OCI-M1 (cell line): ENCODE measurements around the gene TBC1D14.

Experiments used
- DNase-seq: peaks from one replicate; lab custom pipeline; 2025; lab: John Stamatoyannopoulos, UW

Gene TBC1D14

GRCh38 chr4:6953751-6954380 is 44.2 kb downstream of the TBC1D14 start:
- no peak for DNase-seq

DNA sequence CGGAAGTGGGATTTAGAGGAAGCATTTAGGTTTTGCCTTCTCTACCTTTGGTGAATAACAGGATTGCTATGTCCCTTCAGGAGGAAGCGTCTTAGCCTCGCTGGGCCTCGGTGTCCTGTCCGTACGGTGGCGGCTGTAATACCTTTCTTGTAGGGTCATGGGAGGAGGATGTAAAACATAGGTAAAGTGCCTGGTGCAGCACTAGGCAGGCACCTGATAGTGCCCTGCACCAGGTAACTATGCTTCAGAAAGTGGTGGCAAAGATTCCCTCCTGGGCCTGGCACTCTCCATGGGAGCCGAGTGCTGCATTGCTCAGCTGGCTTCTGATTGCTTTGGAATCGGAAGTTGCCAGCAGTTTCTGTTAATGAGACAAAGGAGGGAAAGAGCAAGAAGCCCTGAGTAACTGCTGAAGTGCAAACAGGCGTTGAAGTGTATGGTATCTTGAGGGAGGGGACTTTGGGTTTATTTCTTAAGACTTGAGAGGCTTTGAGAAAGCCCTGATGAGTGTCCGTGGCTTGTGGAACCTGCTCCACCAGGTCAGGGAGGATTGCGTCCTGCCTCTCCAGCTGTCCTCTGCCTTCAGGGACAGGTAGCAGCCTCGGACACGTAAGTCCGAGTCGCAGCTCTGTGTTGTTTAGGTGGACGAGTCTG is 45.8 kb downstream of the TBC1D14 start:
- no peak for DNase-seq

GRCh38 chr4:6956087-6956433 is 46.4 kb downstream of the TBC1D14 start:
- DNase-seq, result no peak

GRCh38 chr4:6956434-6957147 is 47.0 kb downstream of the TBC1D14 start:
- no peak for DNase-seq

GRCh38 chr4:6957148-6957520 is 47.5 kb downstream of the TBC1D14 start:
- no peak for DNase-seq

GRCh38 chr4:6957994-6958393 is 48.4 kb downstream of the TBC1D14 start:
- DNase-seq, result no peak

- no peak for DNase-seq
Observed at GRCh38 chr4:6959261-6959660, 49.6 kb downstream of the TBC1D14 start.

- no peak for DNase-seq
Observed at GRCh38 chr4:6960154-6960553, 50.5 kb downstream of the TBC1D14 start.

DNA sequence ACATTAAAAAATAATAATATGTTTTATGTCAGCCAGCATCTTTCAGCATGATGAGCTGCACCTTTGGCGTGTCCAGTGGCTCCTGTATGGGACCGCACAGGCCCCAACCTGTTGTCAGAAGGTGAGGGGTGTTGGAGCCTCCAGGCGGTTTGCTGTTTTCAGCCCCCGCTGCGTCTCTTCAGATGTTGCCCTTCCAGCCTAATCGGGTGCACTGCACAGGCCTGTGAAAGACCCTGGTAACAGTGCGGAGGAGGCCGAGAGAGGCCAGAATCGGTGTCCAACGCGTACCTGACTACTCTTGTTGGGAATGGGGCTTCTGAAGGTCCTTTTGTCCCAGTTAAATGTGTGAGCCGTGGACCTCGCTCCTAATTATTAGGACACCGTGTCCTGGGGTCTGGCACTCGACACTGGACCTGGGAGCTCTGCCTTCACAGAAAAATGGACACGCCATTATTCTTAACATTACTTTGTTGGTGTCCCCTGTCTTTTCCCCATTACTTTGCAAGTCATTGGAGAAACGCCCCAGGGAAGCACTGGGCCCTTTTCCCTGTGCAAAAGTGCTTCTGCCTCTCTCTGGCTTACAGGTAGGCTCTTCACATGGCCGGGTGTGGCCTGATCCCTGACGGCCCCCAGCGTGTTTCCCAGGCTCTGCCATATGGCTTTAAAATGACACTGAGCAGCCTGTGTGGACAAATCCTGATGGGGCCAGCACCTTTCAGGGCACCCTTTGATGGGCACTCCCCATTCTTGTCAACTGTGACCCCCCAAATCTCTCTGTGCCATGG is 51.2 kb downstream of the TBC1D14 start:
- DNase-seq, result no peak

DNA sequence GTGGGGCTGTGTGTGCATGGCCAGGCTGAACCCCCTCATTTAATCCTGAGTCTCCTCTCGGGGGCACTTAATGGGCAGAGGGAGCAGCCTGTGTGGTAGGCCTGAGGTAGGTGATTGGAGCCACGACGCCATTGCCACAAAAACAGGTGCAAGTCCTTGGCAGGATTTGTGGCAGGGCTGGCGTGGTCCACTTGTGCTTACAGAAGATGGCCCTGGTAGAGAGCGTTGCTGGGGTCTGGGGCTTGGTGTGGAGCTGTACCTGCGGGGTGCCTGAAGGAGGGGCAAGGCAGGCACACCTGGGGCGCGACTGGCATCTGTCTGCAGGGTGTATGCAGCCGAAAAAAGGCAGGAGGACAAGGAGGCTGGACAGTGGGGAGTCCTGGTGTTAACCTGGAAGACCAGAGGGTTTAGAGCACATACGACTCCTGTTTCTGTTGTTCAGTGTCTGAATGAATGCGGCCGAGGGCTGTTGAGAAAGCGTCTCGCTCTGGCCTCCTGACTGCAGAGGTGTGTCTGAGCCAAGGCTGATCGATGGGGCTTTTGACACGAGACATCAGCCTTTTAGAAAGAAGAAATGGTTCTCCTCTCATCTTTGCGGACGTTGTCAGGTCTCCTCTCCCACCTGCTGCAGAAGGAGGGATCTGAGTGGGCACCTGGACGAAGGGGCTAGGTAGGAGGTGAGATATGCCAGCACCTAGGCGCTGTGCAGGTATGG is 52.0 kb downstream of the TBC1D14 start:
- DNase-seq, result no peak

GRCh38 chr4:6962211-6963041 is 52.8 kb downstream of the TBC1D14 start:
- DNase-seq, result no peak

- no peak for DNase-seq
Observed at GRCh38 chr4:6963139-6963611, 53.5 kb downstream of the TBC1D14 start.

DNA sequence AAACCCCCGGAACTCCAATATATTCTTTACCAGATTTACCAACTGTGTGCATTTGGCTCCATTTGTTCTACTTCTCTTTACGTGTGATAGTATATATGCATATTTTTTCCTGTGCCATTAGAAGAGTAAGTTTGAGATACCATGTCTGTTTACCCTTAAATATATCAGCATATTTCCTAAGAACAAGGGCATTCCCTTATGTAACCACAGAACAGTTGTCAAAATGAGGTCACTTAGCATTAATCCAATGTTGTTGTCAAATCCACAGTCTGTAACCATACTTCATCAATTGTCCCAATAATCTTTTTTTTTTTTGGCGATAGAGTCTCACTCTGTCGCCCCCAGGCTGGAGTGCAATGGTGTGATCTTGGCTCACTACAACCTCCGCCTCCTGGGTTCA is 55.2 kb downstream of the TBC1D14 start:
- DNase-seq, result no peak

DNA sequence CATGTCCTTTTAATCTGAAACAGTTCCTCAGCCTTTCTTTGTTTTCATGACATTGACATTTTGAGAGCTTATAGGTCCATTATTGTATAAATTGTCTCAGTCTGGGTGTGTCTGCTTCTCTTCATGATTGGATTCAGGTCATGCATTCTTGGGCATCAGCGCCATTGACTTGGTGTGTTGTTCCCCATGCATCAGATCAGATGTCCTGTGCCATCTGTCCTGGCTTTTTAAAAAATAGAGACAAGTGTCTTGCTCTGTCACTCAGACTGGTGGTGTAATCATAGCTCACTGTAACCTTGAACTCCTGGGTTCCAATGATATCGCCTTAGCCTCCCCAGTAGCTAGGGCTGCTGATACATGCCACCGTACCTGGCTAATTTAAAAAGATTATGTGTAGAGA is 55.7 kb downstream of the TBC1D14 start:
- DNase-seq, result no peak

- DNase-seq, result no peak
Observed at GRCh38 chr4:6967846-6968340, 58.3 kb downstream of the TBC1D14 start.

GRCh38 chr4:6968496-6968895 is 58.9 kb downstream of the TBC1D14 start:
- no peak for DNase-seq

DNA sequence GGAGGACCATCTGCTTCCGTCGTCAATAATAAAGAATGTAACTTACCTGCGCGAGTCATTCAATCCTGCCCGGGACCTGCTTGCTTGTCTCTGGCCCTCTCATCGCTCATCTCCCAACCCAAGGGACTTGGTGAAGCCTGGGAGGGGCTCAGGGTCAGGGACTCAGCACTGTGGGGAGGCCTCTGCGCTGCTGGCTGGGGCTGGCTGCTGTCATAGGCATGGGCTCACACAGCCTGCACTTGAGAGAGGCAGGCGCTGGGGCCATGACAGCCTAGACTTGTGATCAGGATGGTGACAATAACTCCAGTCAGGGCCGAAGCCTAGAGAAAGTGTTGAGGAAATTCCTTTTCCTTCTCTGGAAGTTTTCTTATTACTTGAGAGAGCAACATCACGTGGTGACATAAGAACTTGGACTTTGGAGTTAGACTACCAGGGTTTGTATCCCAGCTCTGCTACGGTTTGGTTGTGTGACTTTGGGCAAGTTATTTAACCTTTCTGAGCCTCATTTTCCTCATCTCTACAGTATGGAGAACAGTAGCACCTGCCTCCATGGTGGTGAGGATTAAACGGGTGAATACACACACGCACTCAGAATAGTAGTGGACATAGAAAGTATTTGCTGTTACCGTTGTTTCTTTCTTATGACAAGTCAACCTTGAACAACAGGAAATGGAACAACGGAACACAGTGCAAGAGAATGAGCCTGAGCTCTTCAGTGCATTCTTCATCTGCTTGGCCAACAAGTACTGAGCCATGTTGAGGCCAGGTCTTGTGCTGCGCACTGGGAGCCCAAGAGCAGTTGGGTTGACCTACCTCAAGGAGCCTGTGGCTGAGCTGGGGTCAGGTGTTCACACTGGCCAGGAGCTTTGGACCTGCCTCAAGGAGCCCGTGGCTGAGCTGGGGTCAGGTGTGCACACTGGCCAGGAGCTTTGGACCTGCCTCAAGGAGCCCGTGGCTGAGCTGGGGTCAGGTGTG is 60.5 kb downstream of the TBC1D14 start:
- no peak for DNase-seq

DNA sequence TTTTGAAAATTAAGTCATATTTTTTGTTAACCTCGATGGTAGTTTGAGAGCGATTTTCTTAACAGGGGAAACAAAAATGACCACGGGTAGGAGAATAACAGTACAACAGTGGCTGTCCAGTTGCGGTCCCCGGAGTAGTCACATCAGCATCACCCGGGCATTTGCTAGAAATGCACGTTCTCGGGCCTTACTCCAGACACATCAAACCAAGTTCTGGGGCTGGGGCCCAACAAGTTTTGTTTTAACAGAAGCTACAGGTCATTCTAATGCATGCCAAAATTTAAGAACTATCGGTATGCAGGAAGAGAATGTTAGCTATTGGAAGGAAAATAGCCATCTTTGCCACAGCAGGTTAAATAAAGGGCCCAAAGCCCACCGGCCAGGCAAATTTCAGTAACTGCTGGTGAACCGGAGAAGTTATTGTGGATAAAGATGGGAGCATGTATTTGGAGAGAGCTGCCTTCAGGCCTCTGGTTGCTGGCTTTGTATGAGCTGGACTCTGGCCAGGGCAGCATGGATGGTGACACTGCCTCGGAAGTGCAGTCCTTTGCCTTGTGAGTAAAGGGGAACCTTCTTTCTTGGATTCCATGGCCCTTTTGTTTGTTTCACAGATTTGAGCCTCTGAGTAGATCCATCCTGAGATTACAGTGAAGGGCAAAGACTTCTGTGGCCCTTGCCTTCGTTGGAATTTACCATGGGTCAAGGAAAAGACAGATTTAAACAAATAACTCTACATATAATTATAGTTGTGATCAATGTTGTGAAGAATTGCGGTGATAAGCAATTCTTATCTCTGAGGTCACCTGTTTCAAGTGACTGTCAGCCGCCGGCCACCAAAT is 62.1 kb downstream of the TBC1D14 start:
- DNase-seq, result no peak

DNA sequence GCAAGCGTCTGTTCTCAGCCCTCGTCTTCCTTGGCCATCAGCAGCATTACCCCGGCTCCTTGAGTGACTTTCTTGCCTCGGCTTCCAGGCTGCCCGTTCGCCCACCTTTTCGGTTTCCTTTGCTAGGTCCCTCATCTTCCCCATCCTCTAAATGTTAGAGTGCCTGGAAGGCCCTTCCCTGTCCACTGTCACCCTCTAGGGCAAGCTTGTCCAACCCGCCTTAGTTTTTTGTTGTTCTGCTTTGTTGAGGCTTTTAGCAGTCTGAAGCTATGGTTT is 62.7 kb downstream of the TBC1D14 start:
- DNase-seq, result no peak
